HG03175 (cell line): ENCODE results near the gene FGF12.

ENCODE experiments used
- ATAC-seq: cut with Tn5 transposase; IDR thresholded peaks from one replicate; pipeline ENCODE4 v1.9.1; 2021; ENCODE audit warnings: mild to moderate bottlenecking, moderate library complexity; ENCODE audit not compliant: unreplicated experiment

FGF12 gene

DNA sequence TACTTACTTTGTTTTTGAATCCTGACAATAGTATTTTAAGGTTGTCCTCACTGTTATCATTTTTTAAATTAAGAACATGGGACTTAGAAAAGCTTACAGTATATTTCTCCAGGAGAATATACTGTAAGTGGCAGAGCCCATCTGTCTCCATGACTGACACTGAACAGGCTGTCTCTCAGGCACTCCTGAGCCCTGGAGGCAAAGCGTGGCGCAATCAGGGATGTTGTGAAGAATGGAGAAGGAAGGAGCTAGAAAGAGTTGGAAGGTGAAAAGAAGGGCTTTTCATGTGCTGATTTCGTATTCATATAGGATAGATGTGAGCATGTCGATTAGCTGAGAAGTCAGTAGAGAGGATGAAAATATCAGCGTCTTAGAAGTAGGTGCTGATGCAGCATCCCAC is 41.5 kb downstream of the FGF12 start:
- no peak for ATAC-seq

GRCh38 chr3:192684151-192684550 is 43.2 kb downstream of the FGF12 start:
- no peak for ATAC-seq

GRCh38 chr3:192675958-192676649 is 51.2 kb downstream of the FGF12 start:
- peak; percentile 78 for ATAC-seq

DNA sequence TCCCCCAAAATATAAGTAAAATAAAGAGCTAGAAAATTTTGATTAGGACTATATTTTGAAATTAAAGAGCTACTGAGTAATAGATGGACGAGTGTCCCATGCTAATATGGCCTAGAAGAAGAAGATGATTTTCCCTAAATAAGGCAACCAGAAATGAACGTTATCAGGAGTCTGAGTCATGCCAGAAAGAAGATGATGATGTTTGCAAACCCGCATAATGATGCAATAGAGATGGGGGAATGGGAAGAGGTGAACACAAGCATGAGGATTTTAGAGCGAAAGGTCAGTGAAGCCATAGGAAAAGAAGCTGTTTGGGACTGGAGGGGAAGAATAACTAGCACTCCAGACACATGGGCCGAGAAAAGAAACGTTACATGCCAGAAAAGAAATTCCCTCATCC is 71.7 kb downstream of the FGF12 start:
- no peak for ATAC-seq

DNA sequence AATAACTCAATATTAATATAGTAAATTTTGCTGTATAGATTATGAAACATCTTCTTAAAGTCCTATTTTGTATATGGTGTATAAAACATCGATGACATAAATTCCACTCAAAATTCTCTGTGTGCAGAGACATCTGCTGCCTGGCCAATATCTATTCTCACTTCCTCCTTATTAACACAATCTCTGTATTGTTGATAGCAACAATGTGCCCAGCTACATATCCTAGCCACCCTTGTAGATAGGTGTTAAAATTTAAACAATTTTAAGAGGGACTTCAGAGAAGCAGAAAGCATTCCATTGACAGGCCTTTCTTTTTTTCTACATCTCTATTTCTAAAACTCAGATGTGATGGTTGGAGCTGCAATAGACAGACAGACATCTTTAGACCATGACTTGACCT is 72.3 kb downstream of the FGF12 start:
- no peak for ATAC-seq

- no peak for ATAC-seq
These were observed 73.5 kb downstream of the FGF12 start for GRCh38 chr3:192653862-192654261.

DNA sequence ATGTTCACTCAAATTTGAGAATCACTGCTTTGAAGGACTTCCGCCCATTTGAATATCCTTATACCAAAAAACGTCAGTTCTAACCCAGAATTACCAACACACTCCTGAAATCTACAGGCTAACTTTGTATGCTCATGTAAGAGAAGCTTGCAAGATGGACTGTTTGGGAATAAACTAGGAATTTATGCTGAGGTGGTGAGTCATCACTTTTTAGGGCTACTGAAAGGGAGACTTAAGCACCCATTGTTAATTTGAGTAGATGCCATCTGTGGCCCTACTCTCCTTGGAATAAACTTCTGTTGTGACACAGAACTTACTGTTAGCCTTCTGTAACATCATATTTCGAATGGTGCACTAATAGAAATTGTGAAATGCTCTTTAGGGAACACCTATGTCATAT is 74.6 kb downstream of the FGF12 start:
- no peak for ATAC-seq

DNA sequence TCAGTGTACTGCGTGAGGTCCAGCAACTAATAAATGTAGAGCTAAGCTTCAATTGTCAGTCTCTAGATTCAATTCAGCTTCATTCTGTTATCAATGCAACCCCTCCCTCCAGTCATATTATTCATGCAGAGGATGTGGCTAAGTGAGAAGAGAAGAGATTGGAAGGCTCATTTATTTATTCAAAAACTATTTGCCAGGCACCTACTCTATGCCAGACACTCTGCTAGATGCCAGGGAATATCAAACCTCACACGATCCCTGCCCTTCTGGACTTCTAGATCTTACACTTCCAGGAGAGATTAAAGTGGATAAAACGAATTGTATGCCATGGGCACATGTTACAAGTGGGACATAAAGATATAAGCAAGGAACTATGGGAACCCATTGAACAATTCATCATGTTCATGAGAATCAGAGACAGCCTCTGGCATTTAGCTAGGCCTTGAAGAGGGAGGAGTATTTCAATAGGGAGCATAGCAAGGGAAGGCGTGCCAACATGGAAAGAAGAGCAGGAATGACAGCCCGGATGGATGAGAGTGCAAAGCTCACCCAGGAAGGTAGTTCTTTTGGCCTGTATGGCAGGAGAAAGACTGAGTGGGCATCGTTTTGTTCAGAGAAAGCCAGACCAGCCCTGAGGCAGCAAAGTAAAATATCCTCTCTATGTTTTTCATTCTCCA is 75.4 kb downstream of the FGF12 start:
- no peak for ATAC-seq

GRCh38 chr3:192645437-192645836 is 81.9 kb downstream of the FGF12 start:
- no peak for ATAC-seq

GRCh38 chr3:192642651-192643050 is 84.7 kb downstream of the FGF12 start:
- ATAC-seq: no peak

DNA sequence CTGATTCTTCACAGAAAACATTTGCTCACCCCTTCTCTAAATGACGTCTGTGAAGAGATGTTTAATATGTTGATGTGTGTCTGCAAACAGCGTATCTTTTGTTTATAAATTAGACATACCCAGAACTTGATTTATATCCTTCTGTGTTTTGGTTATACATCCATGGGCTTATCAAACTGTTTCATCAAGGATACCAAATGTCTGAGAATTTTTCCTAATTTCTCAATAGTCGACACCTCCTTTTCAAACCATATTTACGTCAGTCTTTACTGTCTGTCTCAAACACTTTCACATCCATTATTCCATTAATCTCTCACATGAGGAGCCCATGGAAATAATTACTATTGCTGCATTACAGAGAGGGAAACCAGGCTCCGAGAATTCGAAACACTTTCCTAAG is 85.4 kb downstream of the FGF12 start:
- no peak for ATAC-seq

DNA sequence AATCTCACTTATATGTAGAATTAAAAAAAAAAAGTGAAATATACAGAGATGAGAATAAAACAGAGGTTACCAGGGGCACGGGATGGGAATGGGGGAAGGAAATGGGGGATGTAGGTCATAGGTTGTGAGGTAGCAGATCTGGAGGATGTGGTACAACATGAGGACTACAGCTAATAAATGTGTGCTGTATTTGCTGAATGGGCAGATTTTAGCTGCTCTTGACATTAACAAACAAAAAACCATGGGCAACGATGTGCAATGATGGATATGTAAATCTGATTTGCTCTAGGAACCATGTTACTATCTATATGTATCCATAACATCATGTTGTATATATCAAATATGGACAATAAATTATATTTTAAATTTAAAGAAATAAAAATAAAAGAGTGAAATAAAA is 87.4 kb downstream of the FGF12 start:
- ATAC-seq: no peak

- no peak for ATAC-seq
These were observed 89.5 kb downstream of the FGF12 start for GRCh38 chr3:192637803-192638202.

DNA sequence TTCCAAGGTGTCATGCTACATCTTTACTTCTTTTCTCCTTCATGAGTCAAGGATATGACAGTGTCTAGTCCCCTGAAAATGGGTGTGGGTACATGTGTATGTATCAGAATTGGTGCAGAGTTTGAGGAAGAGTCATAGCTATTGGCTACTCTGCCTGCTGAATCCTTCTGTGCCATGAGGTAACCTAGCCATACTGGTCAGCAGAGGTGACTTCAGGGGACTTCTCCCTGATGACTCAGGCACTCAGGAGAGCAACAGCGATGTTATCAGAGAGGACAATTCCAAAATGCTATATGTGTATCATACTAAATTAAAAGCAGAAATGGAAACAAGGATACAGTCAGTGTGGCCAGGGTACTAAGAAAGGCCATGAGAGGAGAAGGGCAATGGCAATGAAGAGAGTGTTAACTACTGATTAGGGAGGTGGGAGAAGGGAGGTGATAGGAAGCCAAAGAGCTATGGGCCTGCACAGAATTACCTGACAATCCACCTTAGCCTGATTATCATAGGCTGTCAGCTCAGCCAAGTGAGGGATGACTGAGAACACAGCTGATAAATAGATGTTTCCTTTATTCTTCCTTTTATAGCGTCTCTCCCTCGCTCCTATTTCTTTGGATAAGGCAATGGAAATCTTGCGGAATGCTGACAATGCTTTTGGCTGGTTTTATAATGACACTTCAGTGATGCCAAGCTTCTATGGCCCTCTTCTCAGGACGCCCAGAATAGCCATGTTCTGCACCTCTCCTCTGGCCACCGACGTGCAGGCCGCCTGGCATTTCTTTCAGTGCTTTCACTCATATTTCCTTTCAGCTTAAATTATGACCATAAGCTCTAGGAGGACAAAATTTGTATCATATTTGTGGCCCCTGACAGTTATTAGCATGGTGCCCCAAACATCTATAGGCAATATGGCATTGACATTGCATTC is 90.6 kb downstream of the FGF12 start:
- no peak for ATAC-seq

DNA sequence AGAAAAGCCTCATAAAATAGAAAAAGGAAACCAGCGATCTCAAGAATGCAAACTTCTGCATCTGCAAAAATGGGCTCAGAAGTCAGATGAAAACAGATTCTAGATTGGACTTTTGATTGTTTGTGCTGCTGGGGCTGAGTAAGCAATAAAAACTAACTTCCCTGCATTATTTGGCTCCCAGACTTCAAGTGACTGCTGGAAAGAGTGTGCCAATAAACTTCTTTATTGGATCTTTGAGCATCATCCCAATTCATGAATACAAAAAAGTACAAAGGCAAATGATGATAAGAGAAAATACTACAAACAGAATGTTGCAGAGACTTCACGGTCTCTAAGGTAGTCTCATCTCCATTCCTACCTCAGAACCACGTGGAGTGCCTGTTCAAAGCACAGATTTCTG is 97.9 kb downstream of the FGF12 start:
- no peak for ATAC-seq

DNA sequence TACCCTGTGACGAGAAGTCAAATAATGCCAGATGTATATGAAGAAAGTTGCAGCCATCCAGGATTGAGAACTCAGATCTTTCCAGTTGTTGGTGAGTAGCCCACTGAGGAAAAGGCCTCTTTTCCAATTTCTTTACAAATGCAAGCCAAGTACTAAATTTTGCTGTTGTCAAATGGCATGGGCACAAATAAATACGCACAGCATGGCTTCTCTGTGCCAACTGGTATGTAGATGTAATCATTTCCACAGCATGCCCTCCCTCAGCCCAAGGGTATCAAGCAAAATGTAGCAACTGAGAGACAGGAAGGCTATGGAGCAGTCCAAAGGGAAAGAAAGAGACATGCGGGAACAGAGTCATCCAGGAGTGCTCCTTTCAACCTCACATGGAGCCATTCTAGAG is 105.4 kb downstream of the FGF12 start:
- no peak for ATAC-seq

DNA sequence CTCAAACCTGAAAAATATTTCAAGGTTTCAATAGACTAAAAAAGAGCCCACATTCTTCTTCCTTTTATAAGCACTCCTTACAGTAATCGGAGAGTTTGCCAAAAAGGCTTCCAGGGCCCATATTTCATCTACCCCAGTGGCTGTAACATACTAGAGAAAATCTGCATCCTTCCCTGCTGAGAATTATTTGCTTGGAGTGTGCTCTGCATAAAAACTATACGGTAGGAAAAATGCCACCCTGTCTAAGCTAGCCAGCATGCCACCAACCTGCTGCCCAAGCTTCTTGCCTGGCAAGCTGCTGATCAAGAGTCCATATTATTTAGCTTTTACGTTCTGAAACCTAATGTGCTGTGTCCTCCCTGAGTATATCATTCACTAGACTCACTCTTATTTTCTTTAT is 107.1 kb downstream of the FGF12 start:
- ATAC-seq: no peak

GRCh38 chr3:192611411-192611810 is 115.9 kb downstream of the FGF12 start:
- ATAC-seq: no peak

- no peak for ATAC-seq
These were observed 118.4 kb downstream of the FGF12 start for GRCh38 chr3:192608726-192609600.

DNA sequence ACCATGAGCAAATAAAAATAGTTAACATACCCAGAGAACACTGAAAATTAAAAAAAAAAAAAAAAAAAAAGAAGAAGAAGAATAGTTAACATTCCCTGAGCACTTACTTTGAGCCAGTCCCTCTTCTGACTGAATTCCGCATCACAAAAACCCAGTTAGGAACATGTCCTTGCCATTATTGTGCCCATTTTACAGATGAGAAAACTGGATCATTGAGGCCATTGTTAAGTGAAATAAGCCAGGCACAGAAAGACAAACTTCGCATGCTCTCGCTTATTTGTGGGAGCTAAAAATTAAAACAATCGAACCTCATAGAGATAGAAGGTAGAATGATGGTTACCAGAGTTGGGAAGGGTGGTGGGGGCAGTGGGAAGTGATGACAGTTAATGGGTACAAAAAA is 119.5 kb downstream of the FGF12 start:
- no peak for ATAC-seq

DNA sequence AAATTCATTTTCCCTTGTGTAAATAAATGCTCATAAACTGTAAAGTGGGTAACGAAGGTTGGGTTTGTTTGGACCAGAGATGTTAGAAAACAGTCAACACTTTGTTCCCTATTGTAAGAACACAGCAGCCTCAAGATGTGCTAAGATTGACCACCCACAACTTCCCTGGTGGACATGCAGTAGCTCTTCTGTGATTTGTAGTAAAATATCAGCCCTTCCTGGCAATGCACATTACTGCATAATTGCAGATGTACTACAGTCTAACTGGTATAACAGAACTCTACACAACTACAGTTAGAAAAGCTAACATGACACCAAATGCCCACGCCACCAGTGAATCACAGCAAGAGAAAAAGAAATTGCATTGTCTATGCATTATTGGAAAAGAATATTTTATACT is 129.4 kb downstream of the FGF12 start:
- no peak for ATAC-seq
